Ovary (tissue), 9 donors: ENCODE data around the gene ARAP3. TPM values are rescaled to one million over a fixed set of nuclear protein-coding genes. Genes with fewer than 3 reads are reported as not detected.

Experiments used
- DNase-seq, 5 donors: peaks; one replicate each; pipeline ENCODE4 v3.0.0-alpha.2; 2019 to 2020
- H3K27ac ChIP-seq, 2 donors: fragments of 200-600 bp; one replicate each; pipeline versions ENCODE4 v1.5.1 to v1.8.0; 2019 to 2022
- H3K27me3 ChIP-seq: fragments of 200-600 bp; one replicate; pipeline ENCODE4 v1.8.0; 2022
- H3K36me3 ChIP-seq: fragments of 200-600 bp; sonication (generic); one replicate; pipeline ENCODE4 v1.5.1; 2019
- H3K4me1 ChIP-seq: one replicate; pipeline ENCODE4 v1.8.1; 2013; ENCODE audit warnings: mild to moderate bottlenecking, moderate library complexity; ENCODE audit not compliant: insufficient read depth
- H3K4me3 ChIP-seq: fragments of 200-600 bp; sonication (generic); one replicate; pipeline ENCODE4 v1.5.1; 2017
- H3K9me3 ChIP-seq, 2 donors: fragments of 200-600 bp in 1 of 2; sonication (generic) in 1 of 2; one replicate each; pipeline versions ENCODE4 v1.5.1 to v1.8.1; 2013 to 2019; ENCODE audit warnings: mild to moderate bottlenecking in 1 of 2, moderate library complexity in 1 of 2
- EP300 ChIP-seq: sonication (generic); formaldehyde crosslinking; IDR thresholded peaks from one replicate; pipeline ENCODE4 v1.6.1; 2017; ENCODE audit warnings: antibody characterized with exemption
- POLR2A ChIP-seq: fragments of 450-650 bp; IDR thresholded peaks from one replicate; pipeline ENCODE4 v1.6.1; 2017; ENCODE audit warnings: antibody characterized with exemption, mild to moderate bottlenecking, moderate library complexity
- WGBS, 3 donors: extraction: QIAGEN DNeasy Blood & Tissue Kit in 1 of 3; methylation state at CpG; one replicate each; pipeline versions ENCODE4 v1.1.5 to v1.1.7; 2013 to 2017; 5-methylcytosine and 5-hydroxymethylcytosine counted together
- intact Hi-C, 4 donors: fragments of 100-400 bp; cut with DNase I; formaldehyde crosslinking; loops; one replicate each; pipeline versions ENCODE4 v1.11.0 to v1.15.1; 2022 to 2023
- polyA plus RNA-seq, 2 donors: library from polyadenylated mRNA; stranded (reverse); fragments of 200-250 nt in 1 of 2; fragments of 350-450 nt in 1 of 2; fragmentation: Illumina TruSeq in 1 of 2; extraction: RNeasy Lipid Tissue Mini Kit (QIAGEN cat#74804) in 1 of 2; gene quantifications; one replicate each; pipeline ENCODE4 v1.2.3, GENCODE V29; 2013 to 2014
- total RNA-seq, 7 donors: library from RNA; depleted of rRNA in 2 of 7; stranded (reverse); fragments of >200 nt in 2 of 7; fragmentation: NEBNext Ultra II Directional in 3 of 7; extraction: Animal tissue kit (Norgen Biotek cat#: 25700) in 3 of 7; gene quantifications; one replicate each; pipeline versions ENCODE4 v1.1.0 to v1.2.4, GENCODE V29; 2016 to 2023
- TF ChIP-seq, protein P1 (sequence below), 3 donors: fragments of 450-650 bp in 2 of 3; fragments of 200-600 bp in 1 of 3; IDR thresholded peaks; one replicate each; pipeline versions ENCODE4 v1.5.1 to v1.8.0; 2016 to 2022; ENCODE audit warnings: antibody characterized with exemption in 3 of 3, mild to moderate bottlenecking in 1 of 3
- donor health status: DM: no; HTN: no; CAD: no; lungs with moderate emphysema.
- donor health status: DM: no; HTN: no; CAD: no.
- donor health status: Bipolar disorder and iron deficiency.
- donor health status: DM: yes; HTN: yes; CAD: no.
- donor health status: DM: no; HTN: no; CAD: no.
- donor health status: DM: yes; HTN: yes; CAD: no.

The ARAP3 gene
- total and polyA plus RNA-seq, 9 donors: 3.5 to 11.2 (median 8.0) TPM

- Histone ChIP-seq H3K4me1 (no peaks in the 10 kb centered on the region), H3K27me3 (no peaks in the 10 kb centered on the region), H3K4me3 (no peak overlapping the region), H3K9me3 (no peaks in the 10 kb centered on the region), H3K36me3 (no peaks in the 10 kb centered on the region), H3K27ac (no peak overlapping the region)
- intact Hi-C loops: no loop called here
- DNase-seq: no peak
- TF ChIP-seq EP300: no peak
- TF ChIP-seq POLR2A: no peak
- TF ChIP-seq, protein P1, sequence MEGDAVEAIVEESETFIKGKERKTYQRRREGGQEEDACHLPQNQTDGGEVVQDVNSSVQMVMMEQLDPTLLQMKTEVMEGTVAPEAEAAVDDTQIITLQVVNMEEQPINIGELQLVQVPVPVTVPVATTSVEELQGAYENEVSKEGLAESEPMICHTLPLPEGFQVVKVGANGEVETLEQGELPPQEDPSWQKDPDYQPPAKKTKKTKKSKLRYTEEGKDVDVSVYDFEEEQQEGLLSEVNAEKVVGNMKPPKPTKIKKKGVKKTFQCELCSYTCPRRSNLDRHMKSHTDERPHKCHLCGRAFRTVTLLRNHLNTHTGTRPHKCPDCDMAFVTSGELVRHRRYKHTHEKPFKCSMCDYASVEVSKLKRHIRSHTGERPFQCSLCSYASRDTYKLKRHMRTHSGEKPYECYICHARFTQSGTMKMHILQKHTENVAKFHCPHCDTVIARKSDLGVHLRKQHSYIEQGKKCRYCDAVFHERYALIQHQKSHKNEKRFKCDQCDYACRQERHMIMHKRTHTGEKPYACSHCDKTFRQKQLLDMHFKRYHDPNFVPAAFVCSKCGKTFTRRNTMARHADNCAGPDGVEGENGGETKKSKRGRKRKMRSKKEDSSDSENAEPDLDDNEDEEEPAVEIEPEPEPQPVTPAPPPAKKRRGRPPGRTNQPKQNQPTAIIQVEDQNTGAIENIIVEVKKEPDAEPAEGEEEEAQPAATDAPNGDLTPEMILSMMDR (IDR thresholded peaks at IDR 0.05): no peak
- WGBS, 3 donors: 71 to 80% (median 77%) methylated on average over 8 of the region's 8 CpGs
Measured at GRCh38 chr5:141657937-141658545, 24.0 kb downstream of the ARAP3 start.

DNA sequence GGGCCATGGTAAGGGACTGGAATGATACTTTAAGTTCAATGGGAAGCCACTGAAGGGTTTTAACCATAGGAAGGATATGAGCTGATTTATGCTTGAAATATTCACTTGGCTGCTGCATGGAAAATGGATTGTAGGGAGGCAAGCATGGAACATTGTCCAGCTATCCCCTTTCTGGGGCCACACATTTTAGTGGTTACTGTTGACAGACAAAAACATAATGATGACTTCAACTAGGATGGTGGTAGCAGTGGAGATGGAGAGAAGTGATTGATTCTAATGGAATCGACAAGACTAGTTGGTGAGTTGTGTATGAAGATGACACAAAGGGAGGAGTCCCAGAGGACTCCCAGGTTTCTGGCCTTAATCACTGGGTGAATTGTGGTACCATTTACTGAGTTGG is 24.6 kb downstream of the ARAP3 start:
- Histone ChIP-seq H3K36me3 (no peaks in the 10 kb centered on the region), H3K9me3 (no peaks in the 10 kb centered on the region), H3K27ac (no peak overlapping the region), H3K4me1 (no peaks in the 10 kb centered on the region), H3K4me3 (no peak overlapping the region), H3K27me3 (no peaks in the 10 kb centered on the region)
- DNase-seq: no peak
- intact Hi-C loops: no loop called here
- TF ChIP-seq, protein P1 (IDR thresholded peaks at IDR 0.05): no peak
- no peak for TF ChIP-seq EP300
- TF ChIP-seq POLR2A: no peak
- 96 to 100% (median 100%) methylated on average over 1 of the region's 1 CpG for WGBS, 3 donors

GRCh38 chr5:141656396-141656795 is 25.6 kb downstream of the ARAP3 start:
- TF ChIP-seq POLR2A: no peak
- no peak for TF ChIP-seq EP300
- TF ChIP-seq, protein P1 (IDR thresholded peaks at IDR 0.05): no peak
- H3K9me3 ChIP-seq: no peaks in the 10 kb centered on the region
- WGBS, 3 donors: 83 to 96% (median 93%) methylated on average over 9 of the region's 9 CpGs

DNA sequence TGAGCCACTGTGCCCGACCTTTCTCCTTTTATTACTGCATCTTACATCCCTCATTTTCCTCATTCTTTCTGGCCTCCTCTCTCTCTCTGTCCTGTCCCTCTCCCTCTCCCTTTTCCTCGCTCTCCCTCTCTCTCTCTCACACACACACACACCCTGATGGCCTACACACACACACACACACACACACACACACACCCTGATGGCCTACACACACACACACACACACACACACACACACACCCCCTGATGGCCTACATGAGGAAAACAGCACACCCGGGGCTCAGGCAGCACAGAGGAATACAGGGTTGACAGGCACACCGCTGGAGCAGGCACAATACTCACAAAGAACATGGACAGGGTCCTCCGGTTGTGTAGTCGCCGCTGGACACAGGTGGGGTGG is 27.0 kb downstream of the ARAP3 start:
- 80 to 88% (median 87%) methylated on average over 7 of the region's 7 CpGs for WGBS, 3 donors
- no peak for DNase-seq
- Histone ChIP-seq H3K9me3 (no peaks in the 10 kb centered on the region), H3K4me3 (no peak overlapping the region), H3K36me3 (no peaks in the 10 kb centered on the region), H3K27ac (no peak overlapping the region), H3K4me1 (peaks cover 5% of the 10 kb centered on the region), H3K27me3 (no peaks in the 10 kb centered on the region)
- TF ChIP-seq, protein P1 (IDR thresholded peaks at IDR 0.05): no peak
- TF ChIP-seq POLR2A: no peak
- TF ChIP-seq EP300: no peak
- intact Hi-C loops: no loop called here

More at GRCh38 chr5:141656396-141656795, 25.6 kb downstream of the ARAP3 start:
- intact Hi-C loops: no loop called here
- Histone ChIP-seq H3K36me3 (no peaks in the 10 kb centered on the region), H3K27me3 (no peaks in the 10 kb centered on the region), H3K4me3 (no peak overlapping the region), H3K4me1 (peaks cover 3% of the 10 kb centered on the region), H3K27ac (no peak overlapping the region)
- no peak for DNase-seq
